ENCODE measurements around the gene HASPIN. TPM values are rescaled to one million over a fixed set of nuclear protein-coding genes. Genes with fewer than 3 reads are reported as not detected.

Gene HASPIN
- total RNA-seq, 2 donors from 2014 or later, result 14.7 to 24.6 TPM

- Histone ChIP-seq H3K9me3 (ENCODE audit: control insufficient read depth, low read length) (no peaks in the 10 kb centered on the region), H3K27ac (ENCODE audit: low read depth, low read length) (no peak overlapping the region), H3K4me1 (ENCODE audit: control insufficient read depth, insufficient read depth, low read length) (no peaks in the 10 kb centered on the region), H3K27me3 (ENCODE audit: control insufficient read depth, insufficient read depth, low read length, poor library complexity, severe bottlenecking) (no peaks in the 10 kb centered on the region), H3K9ac (ENCODE audit: extremely low read depth, low read length, poor library complexity, severe bottlenecking) (no peak overlapping the region), H3K36me3 (ENCODE audit: control insufficient read depth, insufficient read depth, low read length) (no peaks in the 10 kb centered on the region), H3K4me3 (ENCODE audit: low read length) (no peak overlapping the region)
- Mint-ChIP-seq H3K27me3 (ENCODE audit: insufficient read depth) (no peaks in the 10 kb centered on the region), H3K4me3 (no peak overlapping the region), H3K4me1 (peaks cover 3% of the 10 kb centered on the region), H3K27ac (no peak overlapping the region), H3K9me3 (peaks cover 13% of the 10 kb centered on the region), H3K36me3 (ENCODE audit: low read depth) (no peaks in the 10 kb centered on the region)
- DNase-seq, result no peak
- 94 to 95% methylated on average over 5 to 8 of the region's 8 CpGs for WGBS, 2 experiments (ENCODE audit: insufficient coverage in 1 of 2, insufficient read length in 1 of 2)
- no peak for TF ChIP-seq CTCF (conservative IDR thresholded peaks at IDR 0.05)
These were observed 43.1 kb downstream of the HASPIN start for GRCh38 chr17:3766779-3767178.

DNA sequence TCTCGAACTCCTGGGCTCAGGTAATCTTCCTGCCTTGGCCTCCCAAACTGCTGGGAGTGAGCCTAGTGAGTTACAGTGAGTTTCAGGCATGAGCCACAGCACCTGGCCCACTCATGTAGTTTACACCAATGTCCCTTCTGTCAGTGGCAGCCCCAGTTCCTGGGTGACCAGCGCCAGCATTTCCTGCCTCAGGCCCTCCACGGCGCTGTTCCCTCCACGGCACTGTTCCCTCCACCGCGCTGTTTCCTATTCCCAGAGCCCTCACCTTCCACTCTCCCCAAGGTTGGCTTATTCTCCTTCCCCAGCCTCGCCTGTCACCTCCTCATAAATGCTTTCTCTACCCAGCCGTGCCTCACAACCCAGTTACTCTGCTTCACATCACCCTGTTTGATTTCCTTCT is 44.6 kb downstream of the HASPIN start:
- no peak overlapping the region for H3K27ac ChIP-seq (ENCODE audit: low read depth, low read length)
- Mint-ChIP-seq H3K4me1 (peaks cover 3% of the 10 kb centered on the region), H3K36me3 (ENCODE audit: low read depth) (no peaks in the 10 kb centered on the region), H3K9me3 (peaks cover 13% of the 10 kb centered on the region), H3K27ac (no peak overlapping the region), H3K4me3 (no peak overlapping the region), H3K27me3 (ENCODE audit: insufficient read depth) (no peaks in the 10 kb centered on the region)
- TF ChIP-seq CTCF (conservative IDR thresholded peaks at IDR 0.05), result no peak
- H3K4me1 ChIP-seq (ENCODE audit: control insufficient read depth, insufficient read depth, low read length), result no peaks in the 10 kb centered on the region
- H3K4me3 ChIP-seq (ENCODE audit: low read length), result no peak overlapping the region
- no peaks in the 10 kb centered on the region for H3K36me3 ChIP-seq (ENCODE audit: control insufficient read depth, insufficient read depth, low read length)
- H3K9me3 ChIP-seq (ENCODE audit: control insufficient read depth, low read length), result no peaks in the 10 kb centered on the region
- no peak for DNase-seq
- no peak overlapping the region for H3K9ac ChIP-seq (ENCODE audit: extremely low read depth, low read length, poor library complexity, severe bottlenecking)
- no peaks in the 10 kb centered on the region for H3K27me3 ChIP-seq (ENCODE audit: control insufficient read depth, insufficient read depth, low read length, poor library complexity, severe bottlenecking)
- WGBS, 2 experiments (ENCODE audit: insufficient coverage in 1 of 2, insufficient read length in 1 of 2), result 86 to 93% methylated on average over 9 of the region's 9 CpGs

DNA sequence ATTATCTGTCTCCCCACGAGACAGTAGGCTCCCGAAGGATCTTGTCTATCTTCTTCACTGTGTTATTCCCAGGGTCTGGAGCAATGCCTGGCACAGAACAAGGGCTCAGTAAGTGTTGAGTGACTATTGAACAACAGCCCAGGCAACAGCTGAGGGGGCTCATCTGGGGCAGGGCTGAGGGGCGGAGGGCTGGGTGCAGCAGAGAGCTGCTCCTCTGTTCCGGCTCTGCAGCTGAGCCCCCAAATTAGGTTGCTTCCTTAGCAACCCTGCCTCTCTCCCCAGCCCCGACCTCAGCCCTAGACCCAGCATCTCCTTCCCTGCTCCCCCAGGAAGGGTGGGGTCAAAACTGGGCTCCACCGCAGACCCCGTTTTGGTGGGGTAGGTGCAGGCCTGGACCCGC is 45.1 kb downstream of the HASPIN start:
- no peak overlapping the region for H3K27ac Mint-ChIP-seq
- no peak overlapping the region for H3K4me3 Mint-ChIP-seq
- no peaks in the 10 kb centered on the region for H3K4me1 ChIP-seq (ENCODE audit: control insufficient read depth, insufficient read depth, low read length)
- no peaks in the 10 kb centered on the region for H3K9me3 ChIP-seq (ENCODE audit: control insufficient read depth, low read length)
- peaks cover 13% of the 10 kb centered on the region for H3K9me3 Mint-ChIP-seq
- no peaks in the 10 kb centered on the region for H3K27me3 Mint-ChIP-seq (ENCODE audit: insufficient read depth)
- no peaks in the 10 kb centered on the region for H3K36me3 ChIP-seq (ENCODE audit: control insufficient read depth, insufficient read depth, low read length)
- H3K27ac ChIP-seq (ENCODE audit: low read depth, low read length), result no peak overlapping the region
- H3K4me3 ChIP-seq (ENCODE audit: low read length), result no peak overlapping the region
- H3K4me1 Mint-ChIP-seq, result peaks cover 3% of the 10 kb centered on the region
- H3K27me3 ChIP-seq (ENCODE audit: control insufficient read depth, insufficient read depth, low read length, poor library complexity, severe bottlenecking), result no peaks in the 10 kb centered on the region
- no peak overlapping the region for H3K9ac ChIP-seq (ENCODE audit: extremely low read depth, low read length, poor library complexity, severe bottlenecking)
- DNase-seq, result no peak
- H3K36me3 Mint-ChIP-seq (ENCODE audit: low read depth), result no peaks in the 10 kb centered on the region
- no peak for TF ChIP-seq CTCF (conservative IDR thresholded peaks at IDR 0.05)
- WGBS, 2 experiments (ENCODE audit: insufficient coverage in 1 of 2, insufficient read length in 1 of 2), result 93 to 100% methylated on average over 3 to 8 of the region's 8 CpGs

All from endodermal cell (in vitro differentiated cells).